Neural progenitor cell (in vitro differentiated cells): ENCODE measurements around the gene FKBP14.

Experiments used
- EZH2 ChIP-seq: fragments of 200-600 bp; sonication (generic); IDR thresholded peaks from 2 replicates; pipeline ENCODE4 v1.6.1; 2017; ENCODE audit warnings: antibody characterized with exemption, mild to moderate bottlenecking, moderate library complexity
- TF ChIP-seq, protein P1 (sequence below): fragments of 200-600 bp; sonication (generic); IDR thresholded peaks from 2 replicates; pipeline ENCODE4 v1.5.1; 2017; ENCODE audit warnings: antibody characterized with exemption, mild to moderate bottlenecking

DNA sequence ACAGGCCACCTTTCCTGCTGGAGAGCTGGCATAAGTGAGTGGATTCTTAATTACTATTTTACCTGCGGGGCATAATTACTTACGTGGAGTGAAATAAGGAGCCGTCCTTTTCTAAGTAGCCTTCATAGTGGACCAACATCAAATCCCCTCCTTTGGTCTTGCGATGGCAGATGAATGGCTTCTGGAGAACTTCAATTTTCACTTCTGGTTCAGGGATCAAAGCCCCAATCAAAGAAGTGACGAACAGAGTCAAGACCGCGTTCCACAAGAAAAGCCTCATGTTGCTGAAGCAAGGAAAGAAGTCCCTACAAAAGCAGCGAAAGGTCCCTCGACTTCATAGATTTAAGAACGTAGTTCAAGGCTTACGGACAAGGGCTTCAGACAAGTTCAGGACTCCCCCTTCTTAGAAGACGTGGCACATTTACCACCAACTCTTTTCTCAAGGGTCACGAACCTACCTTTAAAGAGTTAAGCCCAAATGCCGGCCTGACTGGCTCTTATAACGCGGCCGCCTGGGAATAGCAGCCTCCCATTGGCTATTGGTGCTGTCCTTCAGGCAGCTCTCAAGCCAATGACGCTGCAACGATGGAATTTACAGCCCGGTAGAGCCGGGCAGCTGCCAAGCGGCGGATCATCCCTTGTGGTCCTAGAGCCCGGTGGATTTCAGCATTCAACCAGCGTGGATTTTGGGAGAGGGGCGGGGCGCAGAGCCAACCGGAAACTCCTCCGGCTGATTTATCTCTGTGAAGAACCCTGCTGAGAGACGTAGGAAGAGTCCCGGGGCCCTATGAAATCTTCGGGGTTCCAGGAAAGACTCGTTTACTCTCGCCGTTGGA, at the start of gene FKBP14:
- TF ChIP-seq, protein P1, sequence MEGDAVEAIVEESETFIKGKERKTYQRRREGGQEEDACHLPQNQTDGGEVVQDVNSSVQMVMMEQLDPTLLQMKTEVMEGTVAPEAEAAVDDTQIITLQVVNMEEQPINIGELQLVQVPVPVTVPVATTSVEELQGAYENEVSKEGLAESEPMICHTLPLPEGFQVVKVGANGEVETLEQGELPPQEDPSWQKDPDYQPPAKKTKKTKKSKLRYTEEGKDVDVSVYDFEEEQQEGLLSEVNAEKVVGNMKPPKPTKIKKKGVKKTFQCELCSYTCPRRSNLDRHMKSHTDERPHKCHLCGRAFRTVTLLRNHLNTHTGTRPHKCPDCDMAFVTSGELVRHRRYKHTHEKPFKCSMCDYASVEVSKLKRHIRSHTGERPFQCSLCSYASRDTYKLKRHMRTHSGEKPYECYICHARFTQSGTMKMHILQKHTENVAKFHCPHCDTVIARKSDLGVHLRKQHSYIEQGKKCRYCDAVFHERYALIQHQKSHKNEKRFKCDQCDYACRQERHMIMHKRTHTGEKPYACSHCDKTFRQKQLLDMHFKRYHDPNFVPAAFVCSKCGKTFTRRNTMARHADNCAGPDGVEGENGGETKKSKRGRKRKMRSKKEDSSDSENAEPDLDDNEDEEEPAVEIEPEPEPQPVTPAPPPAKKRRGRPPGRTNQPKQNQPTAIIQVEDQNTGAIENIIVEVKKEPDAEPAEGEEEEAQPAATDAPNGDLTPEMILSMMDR, result no peak
- TF ChIP-seq EZH2, result no peak
